ENCODE results near the gene SAMSN1.

DNA sequence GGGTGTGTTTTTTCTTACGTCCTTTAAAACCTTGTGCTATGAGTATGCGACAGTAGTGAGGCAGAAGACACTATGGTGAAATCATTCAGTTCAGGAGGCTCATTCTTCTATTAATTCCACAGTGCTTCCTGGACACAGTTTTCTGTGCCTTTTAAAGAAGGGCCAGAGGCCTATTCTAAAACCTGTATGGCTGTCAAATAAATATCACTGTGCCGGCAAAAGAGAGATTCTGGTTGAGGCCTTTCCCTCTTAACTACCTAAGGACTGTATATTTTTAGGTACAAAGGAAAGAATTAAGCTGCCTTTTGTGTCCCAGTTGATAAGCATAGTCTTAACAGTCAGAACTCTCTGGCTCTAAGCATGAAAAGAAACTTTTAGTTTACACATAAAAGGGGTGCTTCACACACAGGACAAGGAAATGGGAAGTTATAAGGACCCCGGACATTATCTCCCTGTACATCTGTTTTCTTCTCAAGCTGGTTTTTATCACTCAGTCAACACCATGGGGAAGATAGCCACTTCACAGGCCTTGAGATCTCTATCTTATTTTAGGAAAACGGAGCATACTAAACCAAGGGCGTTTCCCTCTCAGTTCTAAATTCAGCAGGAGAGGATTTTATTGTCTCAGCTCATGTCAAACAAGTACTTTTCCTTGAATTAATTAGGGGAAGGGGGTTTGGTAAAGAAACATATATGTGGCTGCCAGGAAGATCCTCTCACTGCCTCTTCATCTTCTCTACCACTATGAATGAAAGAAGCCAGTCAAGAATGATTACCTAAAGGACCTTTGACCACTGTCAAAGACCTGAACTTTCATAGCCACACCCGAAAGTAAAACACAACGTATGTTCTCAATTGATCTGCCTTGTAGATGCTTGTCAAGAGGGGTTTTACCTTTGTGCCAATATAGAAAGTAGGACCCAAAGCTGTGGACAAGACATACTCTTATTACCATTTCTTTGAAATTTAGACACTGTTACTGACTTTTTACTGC, 91.8 kb downstream of the SAMSN1 start:
- TF ChIP-seq, protein P1, sequence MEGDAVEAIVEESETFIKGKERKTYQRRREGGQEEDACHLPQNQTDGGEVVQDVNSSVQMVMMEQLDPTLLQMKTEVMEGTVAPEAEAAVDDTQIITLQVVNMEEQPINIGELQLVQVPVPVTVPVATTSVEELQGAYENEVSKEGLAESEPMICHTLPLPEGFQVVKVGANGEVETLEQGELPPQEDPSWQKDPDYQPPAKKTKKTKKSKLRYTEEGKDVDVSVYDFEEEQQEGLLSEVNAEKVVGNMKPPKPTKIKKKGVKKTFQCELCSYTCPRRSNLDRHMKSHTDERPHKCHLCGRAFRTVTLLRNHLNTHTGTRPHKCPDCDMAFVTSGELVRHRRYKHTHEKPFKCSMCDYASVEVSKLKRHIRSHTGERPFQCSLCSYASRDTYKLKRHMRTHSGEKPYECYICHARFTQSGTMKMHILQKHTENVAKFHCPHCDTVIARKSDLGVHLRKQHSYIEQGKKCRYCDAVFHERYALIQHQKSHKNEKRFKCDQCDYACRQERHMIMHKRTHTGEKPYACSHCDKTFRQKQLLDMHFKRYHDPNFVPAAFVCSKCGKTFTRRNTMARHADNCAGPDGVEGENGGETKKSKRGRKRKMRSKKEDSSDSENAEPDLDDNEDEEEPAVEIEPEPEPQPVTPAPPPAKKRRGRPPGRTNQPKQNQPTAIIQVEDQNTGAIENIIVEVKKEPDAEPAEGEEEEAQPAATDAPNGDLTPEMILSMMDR (IDR thresholded peaks at IDR 0.05), result no peak
- TF ChIP-seq POLR2A (IDR thresholded peaks at IDR 0.05), result no peak

Measured in body of pancreas (tissue), 4 donors.